NCI-H82 treated with DMSO at 0.1 percent for 48 hours (cell line): ENCODE data around the gene CCDC9.
A peak's percentile ranks its signal among the peaks of the same experiment; 100 is the strongest.
"Not testable (repeated sequence)": the region's sequence is repeated elsewhere in the genome, so short reads cannot be mapped to it uniquely, and the experiment has no call there.

Experiments
- DNase-seq: peaks from one replicate; lab custom pipeline; 2025; ENCODE audit not compliant: unreplicated experiment; lab: John Stamatoyannopoulos, UW

Gene CCDC9

DNA sequence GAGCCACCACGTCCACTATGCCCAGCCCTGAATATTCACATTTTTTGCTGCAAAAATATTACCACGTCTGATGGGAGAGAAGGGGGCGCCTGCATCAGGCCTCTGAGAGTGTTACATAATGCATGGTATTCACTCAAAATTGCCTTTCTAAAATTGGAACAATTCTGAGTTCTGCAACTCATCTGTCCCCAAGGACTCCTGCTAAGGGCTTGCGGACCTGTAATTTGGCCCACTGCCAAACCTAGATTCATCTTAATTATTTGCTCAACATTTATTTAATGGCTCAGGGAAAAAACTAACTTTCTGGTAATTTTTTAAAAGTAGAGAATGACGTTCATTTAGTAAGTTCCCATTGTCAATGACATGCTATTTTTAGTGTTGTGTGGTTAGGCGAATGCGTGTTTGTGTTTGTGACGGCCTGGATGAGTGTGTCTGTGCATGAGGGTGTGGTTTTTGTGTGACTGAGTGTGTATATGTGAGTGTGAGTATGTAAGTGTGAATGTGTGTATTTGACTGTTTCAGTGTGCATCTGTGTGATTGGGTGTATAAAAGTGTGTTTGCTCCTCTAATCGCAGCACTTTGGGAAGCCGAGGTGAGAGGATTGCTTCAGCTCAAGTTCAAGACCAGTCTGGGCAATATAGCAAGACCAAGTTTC is 27.2 kb downstream of the CCDC9 start:
- no peak for DNase-seq

DNA sequence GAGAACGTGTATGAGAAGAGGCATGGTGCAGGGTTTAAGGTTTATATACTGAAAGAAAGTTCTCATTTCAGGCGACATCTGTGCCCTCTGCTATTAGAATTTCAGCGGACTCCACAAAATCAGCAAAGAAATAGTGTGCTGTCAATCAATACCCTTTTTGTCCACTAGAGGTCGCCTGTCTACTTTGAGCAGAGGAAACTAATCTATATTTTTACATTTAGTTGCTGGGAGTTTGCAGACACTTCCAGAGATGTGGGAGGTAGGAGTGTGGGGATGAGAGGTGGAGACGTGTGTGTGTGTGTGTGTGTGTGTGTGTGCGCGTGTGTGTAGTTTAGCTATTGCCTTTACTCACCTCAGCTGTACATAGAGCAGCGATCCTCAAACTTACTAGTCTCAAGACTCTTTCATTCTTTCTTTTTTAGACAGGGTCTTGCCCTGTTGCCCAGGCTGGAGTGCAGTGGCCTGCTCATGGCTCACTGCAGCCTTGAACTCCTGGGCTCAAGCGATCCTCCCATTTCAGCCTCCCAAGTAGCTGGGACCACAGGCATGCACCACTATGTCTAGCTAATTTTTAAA is 28.1 kb downstream of the CCDC9 start:
- peak; percentile 57 for DNase-seq

DNA sequence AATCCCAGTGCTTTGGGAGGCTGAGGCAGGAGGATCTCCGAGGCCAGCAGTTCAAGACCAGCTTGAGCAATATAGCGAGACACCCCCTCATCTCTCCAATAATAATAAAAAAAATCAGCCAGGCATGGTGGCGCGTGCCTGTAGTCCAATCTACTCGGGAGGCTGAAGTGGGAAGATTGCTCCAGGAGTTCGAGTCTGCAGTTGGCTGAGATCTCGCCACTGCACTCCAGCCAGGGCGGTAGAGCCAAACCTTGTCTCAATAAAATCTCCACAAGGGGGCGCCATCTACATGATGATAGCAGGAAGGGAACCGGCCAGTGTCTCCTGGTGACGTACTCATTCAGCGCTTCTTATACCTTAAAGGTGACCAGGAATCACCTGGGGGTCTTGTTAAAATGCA is 39.7 kb downstream of the CCDC9 start:
- DNase-seq = peak; percentile 59

DNA sequence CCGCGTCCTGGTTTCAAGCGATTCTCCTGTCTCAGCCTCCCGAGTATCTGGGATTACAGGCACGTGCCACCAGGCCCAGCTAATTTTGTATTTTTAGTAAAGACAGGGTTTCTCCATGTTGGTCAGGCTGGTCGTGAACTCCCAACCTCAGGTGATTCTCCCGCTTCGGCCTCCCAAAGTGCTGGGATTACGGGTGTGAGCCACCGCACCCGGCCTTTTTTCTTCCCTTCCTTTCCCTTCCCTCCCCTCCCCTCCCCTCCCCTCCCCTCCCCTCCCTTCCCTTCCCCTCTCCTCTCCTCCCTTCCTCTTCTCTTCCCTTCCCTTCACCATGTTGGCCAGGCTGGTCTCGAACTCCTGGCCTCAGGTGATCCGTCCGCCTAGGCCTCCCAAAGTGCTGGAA is 44.5 kb downstream of the CCDC9 start:
- not testable (repeated sequence) for DNase-seq

DNA sequence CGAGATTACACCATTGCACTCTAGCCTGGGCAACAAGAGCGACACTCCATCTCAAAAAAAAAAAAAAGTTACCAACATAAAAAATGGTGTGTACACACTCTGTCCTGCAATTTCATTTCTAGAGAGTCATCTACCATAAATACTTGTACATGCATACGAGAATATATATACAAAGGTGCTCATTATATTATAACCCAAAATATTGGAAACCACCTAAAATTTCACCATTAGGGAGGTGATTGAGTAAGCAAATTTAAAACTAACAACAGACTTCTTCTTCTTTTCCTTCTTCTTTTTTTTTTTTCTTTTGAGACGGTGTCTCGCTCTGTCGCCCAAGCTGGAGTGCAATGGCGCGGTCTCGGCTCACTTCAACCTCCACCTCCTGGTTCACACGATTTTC is 45.9 kb downstream of the CCDC9 start:
- no peak for DNase-seq

DNA sequence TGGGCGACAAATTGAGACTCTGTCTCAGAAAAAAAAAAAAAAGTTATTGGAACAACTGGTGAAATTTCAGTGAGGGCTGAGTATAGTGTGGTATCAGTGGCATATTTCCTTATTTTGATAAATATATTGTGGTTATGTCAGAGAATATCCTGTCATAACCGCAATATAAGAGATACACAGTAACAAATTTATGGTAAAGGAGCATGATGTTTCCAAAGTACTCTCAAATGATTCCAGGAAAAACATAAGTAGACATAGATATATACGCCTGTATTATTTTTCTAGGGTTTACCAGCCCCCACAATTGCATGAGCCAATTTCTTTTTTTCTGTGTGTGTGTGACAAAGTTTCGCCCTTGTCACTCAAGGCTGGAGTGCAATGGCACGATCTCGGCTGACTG is 47.6 kb downstream of the CCDC9 start:
- DNase-seq = no peak

DNA sequence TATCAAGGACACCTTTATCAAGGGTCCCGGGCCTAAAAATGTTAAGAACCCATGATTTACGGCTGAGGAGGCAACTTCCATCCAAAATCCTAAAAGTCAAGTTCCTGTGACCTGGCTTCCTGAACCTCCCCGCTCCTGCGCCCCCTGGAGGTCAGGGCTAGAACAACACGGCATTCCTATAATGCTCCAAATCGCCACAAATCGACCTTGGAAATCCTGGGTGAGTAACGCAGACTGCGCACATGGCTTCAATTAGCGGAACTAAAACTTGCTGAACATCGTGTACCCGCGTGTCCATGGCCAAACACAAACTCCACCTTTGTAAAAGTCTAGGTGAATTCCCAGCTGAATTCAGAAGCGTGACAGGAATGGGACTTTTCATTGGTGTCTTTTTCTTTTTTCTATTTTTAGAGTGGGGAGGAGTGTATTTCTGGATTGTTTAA is 49.0 kb downstream of the CCDC9 start:
- peak; percentile 41 for DNase-seq

DNA sequence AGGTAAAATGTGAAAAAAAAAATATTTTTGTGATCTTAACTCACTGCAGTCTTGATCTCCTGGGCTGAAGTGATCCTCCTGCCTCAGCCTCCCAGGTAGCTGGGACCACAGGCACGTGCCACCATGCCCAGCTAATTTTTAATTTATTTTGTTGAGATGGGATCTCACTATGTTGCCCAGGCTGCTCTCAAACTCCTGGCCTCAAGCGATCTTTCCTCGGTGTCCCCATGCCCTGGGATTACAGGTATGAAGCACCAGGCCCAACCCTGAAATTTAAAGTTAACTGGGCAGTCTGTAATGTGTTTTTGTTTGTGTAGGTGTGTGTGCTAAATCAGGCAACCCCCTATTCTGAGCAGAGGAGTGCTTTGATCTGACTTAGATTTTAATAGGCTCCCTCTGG is 50.0 kb downstream of the CCDC9 start:
- DNase-seq = no peak

DNA sequence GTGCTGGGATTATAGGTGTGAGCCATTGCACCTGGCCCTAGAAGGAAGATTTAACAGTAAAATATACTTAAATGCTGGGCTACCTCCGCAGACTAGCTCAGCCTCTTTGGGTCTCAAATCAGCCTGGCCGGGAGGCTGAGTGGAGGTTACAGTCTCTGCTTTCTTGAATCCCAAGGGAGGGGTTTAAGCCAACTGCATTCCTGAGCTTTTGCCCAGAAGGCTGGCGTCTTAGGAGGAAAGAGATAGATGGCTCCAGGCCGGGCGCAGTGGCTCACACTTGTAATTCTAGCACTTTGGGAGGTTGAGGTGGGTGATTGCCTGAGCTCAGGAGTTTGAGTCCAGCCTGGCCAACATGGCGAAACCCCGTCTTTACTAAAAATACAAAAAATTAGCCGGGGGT is 52.7 kb downstream of the CCDC9 start:
- DNase-seq = no peak

DNA sequence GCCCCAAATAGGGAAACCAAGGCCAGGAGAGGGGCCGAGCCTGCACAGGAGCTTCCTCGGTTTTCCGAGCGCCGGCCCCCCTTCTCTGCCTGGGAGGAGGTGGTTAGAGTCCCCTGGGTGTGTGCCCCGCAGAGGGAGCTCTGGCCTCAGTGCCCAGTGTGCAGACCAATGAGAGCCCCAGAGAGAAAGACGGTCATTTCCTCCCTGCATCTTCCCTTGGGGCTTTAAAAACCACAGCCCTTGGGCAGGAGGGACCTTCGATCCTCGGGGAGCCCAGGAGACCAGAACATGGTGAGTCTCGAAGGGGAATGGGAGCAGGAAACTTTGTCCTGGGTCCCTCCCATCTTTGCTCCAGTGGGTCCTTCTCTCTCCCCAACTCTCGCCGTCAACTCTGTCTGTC is 53.3 kb downstream of the CCDC9 start, which contains the start of gene C5AR1:
Gene C5AR1, plus strand, starts transcription at position 254 of the 400 bp plus-strand sequence. Its CDS starts 35 bp downstream, at position 289.
- DNase-seq = no peak

DNA sequence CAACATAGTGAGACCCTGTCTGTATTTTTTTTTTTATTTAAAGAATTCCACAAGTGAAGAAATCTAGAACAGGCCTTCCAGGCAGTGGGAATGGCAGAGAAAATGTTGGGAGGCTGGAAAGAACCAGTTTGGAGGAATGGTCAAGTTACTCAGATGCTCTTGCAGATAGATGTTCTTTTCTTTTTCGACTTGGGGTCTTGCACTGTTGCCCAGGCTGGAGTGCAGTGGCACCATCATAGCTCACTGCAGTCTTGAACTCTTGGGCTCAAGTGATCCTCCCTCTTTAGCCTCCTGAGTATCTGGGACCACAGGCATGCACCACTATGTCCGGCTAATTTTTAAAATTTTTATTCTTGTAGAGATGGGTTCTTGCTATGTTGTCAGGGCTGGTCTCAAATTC is 54.0 kb downstream of the CCDC9 start:
- no peak for DNase-seq

DNA sequence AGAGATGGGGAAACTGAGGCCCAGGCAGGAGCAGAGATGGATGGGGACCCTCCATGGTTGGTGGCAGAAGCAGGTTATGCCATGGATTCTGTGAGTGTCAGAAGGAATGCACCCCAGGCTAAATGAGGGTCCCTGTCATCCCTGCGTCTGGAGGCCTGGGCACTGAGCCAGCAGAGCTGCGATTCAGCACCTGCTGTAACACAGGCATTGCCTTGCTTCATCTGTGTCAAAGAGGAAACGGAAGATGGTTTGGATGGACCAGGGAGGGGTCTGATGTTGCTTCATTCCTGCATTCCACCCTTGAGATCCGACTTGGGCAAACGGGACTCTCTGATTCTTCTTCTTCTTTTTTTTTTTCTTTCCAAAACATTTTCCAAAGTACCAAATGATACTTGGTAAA is 54.5 kb downstream of the CCDC9 start:
- DNase-seq = no peak

DNA sequence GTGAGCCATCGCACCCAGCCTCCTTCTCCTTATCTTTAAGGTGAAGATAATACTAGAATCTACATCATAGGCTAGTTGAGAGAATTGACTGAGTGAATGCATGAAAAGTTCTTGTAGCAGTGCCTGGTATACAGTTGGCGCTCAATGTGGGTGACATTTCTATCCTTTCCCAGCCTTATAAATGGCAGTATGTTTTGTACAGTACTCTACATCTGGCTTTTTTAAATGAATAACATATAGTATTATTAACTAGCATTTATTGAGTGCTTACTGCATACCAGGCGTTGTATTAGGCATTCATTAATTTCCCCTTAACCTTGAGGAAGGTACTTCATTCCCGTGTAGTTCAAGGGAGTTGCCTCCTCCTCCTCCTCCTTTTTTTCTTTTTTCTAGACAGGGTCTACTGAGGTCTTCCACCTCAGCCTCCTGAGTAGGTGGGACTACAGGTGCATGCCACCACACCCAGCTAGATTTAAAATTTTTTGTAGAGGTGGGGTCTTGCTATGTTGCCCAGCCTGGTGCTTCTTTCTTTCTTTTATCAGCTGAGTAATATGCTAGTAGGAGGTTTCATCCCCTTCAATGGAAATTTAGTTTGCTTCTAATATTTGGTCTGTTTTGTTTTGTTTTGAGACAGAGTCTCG is 56.2 kb downstream of the CCDC9 start:
- DNase-seq = no peak

DNA sequence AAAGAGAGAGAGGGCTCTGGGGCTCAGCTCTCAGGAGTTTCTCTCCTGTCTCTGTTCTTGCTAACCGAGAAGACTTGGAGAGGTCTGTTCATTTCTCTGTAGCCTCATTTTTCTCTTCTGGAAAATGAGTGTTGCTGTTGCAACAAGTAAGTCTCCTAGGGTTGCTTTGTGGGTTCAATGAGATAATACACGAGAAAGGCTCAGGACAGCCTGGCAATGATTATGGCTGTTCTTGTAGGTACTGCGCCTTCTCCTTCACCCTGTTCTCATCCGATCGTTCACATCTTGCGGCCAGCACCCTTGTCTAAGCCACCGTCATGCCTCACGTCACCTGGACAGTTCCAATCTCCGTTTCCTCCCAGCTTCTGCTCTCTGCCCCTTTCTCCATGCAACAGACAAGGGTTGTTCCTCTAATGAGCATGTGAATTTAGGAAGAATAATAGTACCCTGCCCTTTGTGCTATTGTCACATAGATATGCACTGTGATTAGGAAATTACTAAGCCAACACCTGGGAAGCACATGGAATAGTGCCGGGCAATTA is 57.5 kb downstream of the CCDC9 start:
- no peak for DNase-seq

DNA sequence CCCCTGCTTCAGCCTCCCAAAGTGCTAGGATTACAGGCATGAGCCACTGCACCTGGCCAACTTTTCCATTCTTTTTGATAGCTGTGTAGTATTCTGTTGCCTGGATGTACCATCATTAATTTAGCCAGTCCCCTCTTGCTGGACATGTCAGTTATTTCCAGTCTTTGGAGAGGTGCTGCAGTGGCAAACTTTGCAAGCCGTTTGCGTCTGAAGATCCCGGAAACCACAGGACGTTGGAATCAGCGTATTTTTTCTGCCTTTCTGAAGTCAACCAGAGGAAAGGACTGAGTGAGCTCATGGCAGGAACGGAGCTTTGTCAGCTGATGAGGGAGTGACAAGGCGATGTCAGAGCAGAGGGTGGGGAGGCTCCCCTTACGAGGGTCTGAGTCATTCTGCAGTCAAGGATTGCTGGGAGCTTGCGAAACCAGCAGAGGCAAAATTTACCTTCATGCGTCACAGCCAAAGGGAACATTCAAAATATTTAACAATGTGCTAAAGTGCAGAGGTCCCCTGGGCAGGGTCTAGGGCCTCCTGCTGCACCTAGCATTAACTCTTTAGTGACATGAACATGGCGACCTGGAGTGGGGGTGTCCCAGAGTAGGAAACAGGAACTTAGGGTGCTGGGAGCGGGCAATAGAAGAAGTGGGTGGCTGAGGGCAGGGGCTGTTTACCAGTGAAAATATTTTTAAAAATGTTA is 58.9 kb downstream of the CCDC9 start:
- DNase-seq = no peak

DNA sequence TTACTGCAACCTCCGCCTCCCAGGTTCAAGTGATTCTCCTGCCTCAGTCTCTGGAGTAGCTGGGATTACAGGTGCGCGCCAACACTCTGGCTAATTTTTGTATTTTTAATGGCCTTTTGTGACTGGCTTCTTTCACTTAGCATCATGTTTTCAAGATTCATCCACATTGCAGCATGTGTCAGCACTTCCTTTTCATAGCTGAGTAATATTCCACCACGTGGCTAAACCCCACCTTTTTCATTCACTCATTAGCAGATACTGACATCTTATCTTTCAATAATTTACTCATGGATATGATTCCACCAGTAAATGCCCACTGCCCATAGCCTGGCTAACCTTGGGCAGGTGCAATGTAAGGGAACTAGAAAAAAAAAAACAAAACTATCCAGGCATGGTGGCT is 60.2 kb downstream of the CCDC9 start:
- no peak for DNase-seq

DNA sequence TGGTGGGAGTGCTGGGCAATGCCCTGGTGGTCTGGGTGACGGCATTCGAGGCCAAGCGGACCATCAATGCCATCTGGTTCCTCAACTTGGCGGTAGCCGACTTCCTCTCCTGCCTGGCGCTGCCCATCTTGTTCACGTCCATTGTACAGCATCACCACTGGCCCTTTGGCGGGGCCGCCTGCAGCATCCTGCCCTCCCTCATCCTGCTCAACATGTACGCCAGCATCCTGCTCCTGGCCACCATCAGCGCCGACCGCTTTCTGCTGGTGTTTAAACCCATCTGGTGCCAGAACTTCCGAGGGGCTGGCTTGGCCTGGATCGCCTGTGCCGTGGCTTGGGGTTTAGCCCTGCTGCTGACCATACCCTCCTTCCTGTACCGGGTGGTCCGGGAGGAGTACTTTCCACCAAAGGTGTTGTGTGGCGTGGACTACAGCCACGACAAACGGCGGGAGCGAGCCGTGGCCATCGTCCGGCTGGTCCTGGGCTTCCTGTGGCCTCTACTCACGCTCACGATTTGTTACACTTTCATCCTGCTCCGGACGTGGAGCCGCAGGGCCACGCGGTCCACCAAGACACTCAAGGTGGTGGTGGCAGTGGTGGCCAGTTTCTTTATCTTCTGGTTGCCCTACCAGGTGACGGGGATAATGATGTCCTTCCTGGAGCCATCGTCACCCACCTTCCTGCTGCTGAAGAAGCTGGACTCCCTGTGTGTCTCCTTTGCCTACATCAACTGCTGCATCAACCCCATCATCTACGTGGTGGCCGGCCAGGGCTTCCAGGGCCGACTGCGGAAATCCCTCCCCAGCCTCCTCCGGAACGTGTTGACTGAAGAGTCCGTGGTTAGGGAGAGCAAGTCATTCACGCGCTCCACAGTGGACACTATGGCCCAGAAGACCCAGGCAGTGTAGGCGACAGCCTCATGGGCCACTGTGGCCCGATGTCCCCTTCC is 63.9 kb downstream of the CCDC9 start:
- no peak for DNase-seq
